WTC11 (cell line): ENCODE data around the gene CCSER1. TPM values are rescaled to one million over a fixed set of nuclear protein-coding genes. Genes with fewer than 3 reads are reported as not detected.
"Not testable (repeated sequence)": the region's sequence is repeated elsewhere in the genome, so short reads cannot be mapped to it uniquely, and the experiment has no call there.

ENCODE experiments used
- ATAC-seq: fragments of 200-7000 bp; cut with Tn5 transposase; 2 replicates; pipeline ENCODE4 v1.10.0; 2021; ENCODE audit warnings: mild to moderate bottlenecking, moderate library complexity
- CTCF ChIA-PET: fragments of 300-600 bp; sonication (Branson Sonifier 250); formaldehyde crosslinking; loops from one replicate; lab custom pipeline; 2021; ENCODE audit warnings: antibody characterized with exemption; lab: Charles Lee
- POLR2A ChIA-PET: fragments of 350-600 bp; sonication (Branson Sonifier 250); formaldehyde crosslinking; loops from one replicate; lab custom pipeline; 2021; ENCODE audit warnings: antibody characterized with exemption; lab: Charles Lee
- DNase-seq: peaks from one replicate; pipeline ENCODE4 v3.0.0; 2021; ENCODE audit warnings: low spot score
- H3K27ac Mint-ChIP-seq: 2 replicates; pipeline ENCODE4 v1.8.0; 2021; ENCODE audit warnings: mixed read lengths
- H3K27me3 Mint-ChIP-seq: 2 replicates; pipeline ENCODE4 v1.8.0; 2021; ENCODE audit warnings: low read depth, mild to moderate bottlenecking, moderate library complexity, mixed read lengths
- H3K36me3 Mint-ChIP-seq: 2 replicates; pipeline ENCODE4 v1.8.0; 2021; ENCODE audit warnings: mixed read lengths
- H3K4me1 Mint-ChIP-seq: 2 replicates; pipeline ENCODE4 v1.8.0; 2022; ENCODE audit warnings: mixed read lengths
- H3K4me3 Mint-ChIP-seq: 2 replicates; pipeline ENCODE4 v1.8.0; 2021; ENCODE audit warnings: mild to moderate bottlenecking, moderate library complexity, mixed read lengths
- H3K9me3 Mint-ChIP-seq: 2 replicates; pipeline ENCODE4 v1.8.0; 2021; ENCODE audit warnings: mixed read lengths
- GRHL2 ChIP-seq: fragments of 250-450 bp; sonication (Bioruptor Pico); IDR thresholded peaks from 2 replicates; pipeline ENCODE4 v1.8.0; 2022; ENCODE audit warnings: mild to moderate bottlenecking, moderate library complexity; ENCODE audit not compliant: insufficient replicate concordance, severe bottlenecking
- GTF2I ChIP-seq: fragments of 250-450 bp; sonication (Bioruptor Pico); conservative IDR thresholded peaks from 2 replicates; pipeline ENCODE4 v1.4.0; 2021; ENCODE audit warnings: mild to moderate bottlenecking
- JAZF1 ChIP-seq: fragments of 250-450 bp; sonication (Bioruptor Pico); IDR thresholded peaks from 2 replicates; pipeline ENCODE4 v1.9.0; 2021; ENCODE audit warnings: moderate library complexity, mild to moderate bottlenecking, inconsistent platforms
- KAT7 ChIP-seq: sonication (generic); formaldehyde crosslinking; IDR thresholded peaks from 2 replicates; pipeline ENCODE4 v1.8.1; 2023; ENCODE audit warnings: missing genetic modification reagents, mild to moderate bottlenecking, borderline replicate concordance
- NFE2L1 ChIP-seq: sonication (generic); formaldehyde crosslinking; IDR thresholded peaks from 2 replicates; pipeline ENCODE4 v1.8.1; 2023; ENCODE audit warnings: missing genetic modification reagents
- NR2C2 ChIP-seq: sonication (generic); formaldehyde crosslinking; IDR thresholded peaks from 2 replicates; pipeline ENCODE4 v1.8.0; 2022; ENCODE audit warnings: mild to moderate bottlenecking, missing genetic modification reagents
- RORB ChIP-seq: fragments of 250-450 bp; sonication (Bioruptor Pico); IDR thresholded peaks from 2 replicates; pipeline ENCODE4 v1.9.0; 2021; ENCODE audit warnings: mild to moderate bottlenecking
- SMAD3 ChIP-seq: sonication (generic); formaldehyde crosslinking; IDR thresholded peaks from 2 replicates; pipeline ENCODE4 v1.8.0; 2022; ENCODE audit warnings: missing genetic modification reagents, mild to moderate bottlenecking, borderline replicate concordance
- SMAD4 ChIP-seq: sonication (generic); formaldehyde crosslinking; IDR thresholded peaks from 2 replicates; pipeline ENCODE4 v1.8.0; 2022; ENCODE audit warnings: mild to moderate bottlenecking, missing genetic modification reagents
- TP53 ChIP-seq: sonication (generic); formaldehyde crosslinking; IDR thresholded peaks from 2 replicates; pipeline ENCODE4 v1.8.1; 2023; ENCODE audit warnings: mild to moderate bottlenecking, missing genetic modification reagents
- total RNA-seq: library from RNA; stranded (reverse); gene quantifications from 3 replicates; pipeline ENCODE4 v1.2.3, GENCODE V29; 2021
- TF ChIP-seq, protein P1 (sequence below): sonication (generic); formaldehyde crosslinking; IDR thresholded peaks from 2 replicates; pipeline ENCODE4 v1.8.1; 2022; ENCODE audit warnings: low read depth, missing genetic modification reagents, borderline replicate concordance
- TF ChIP-seq, protein P2 (sequence below): sonication (generic); formaldehyde crosslinking; IDR thresholded peaks from 2 replicates; pipeline ENCODE4 v1.8.0; 2022; ENCODE audit warnings: mild to moderate bottlenecking, missing genetic modification reagents
- TF ChIP-seq, protein P3 (sequence below): sonication (generic); formaldehyde crosslinking; IDR thresholded peaks from 2 replicates; pipeline ENCODE4 v1.8.1; 2022; ENCODE audit warnings: low read depth, mild to moderate bottlenecking, moderate library complexity, missing genetic modification reagents, borderline replicate concordance
- TF ChIP-seq, protein P4 (sequence below): sonication (generic); formaldehyde crosslinking; IDR thresholded peaks from 2 replicates; pipeline ENCODE4 v1.8.1; 2023; ENCODE audit warnings: mild to moderate bottlenecking, missing genetic modification reagents
- TF ChIP-seq, protein P5 (sequence below): sonication (generic); formaldehyde crosslinking; IDR thresholded peaks from 2 replicates; pipeline ENCODE4 v1.8.1; 2022; ENCODE audit warnings: missing genetic modification reagents, borderline replicate concordance
- TF ChIP-seq, protein P6 (sequence below): fragments of 200-600 bp; IDR thresholded peaks from 2 replicates; pipeline ENCODE4 v1.8.0; 2022; ENCODE audit warnings: antibody characterized with exemption
- TF ChIP-seq, protein P7 (sequence below): sonication (generic); formaldehyde crosslinking; IDR thresholded peaks from 2 replicates; pipeline ENCODE4 v1.8.1; 2022; ENCODE audit warnings: mild to moderate bottlenecking, moderate library complexity, missing genetic modification reagents

Gene CCSER1
- total RNA-seq, 1 experiment from 2014 or later, result 0.87 TPM

DNA sequence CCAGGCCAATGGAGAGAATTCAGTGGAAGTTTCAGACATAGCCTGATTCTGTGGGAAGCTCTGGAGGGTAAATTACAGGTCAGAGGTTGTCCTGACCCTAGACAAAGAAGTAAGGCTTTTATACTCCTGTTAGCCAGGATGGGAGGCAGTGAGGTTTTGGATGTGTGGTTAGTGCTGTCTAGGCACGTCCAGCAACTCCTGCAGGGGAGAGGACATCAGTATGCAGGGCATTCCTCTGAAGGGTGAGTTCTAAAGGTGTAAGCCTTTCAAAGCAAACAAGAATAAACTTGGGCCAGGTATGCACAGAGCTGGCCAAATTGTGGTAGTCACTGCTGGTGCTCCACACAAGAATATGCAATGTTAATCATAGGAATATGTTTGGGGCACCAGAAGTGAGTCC, 562.5 kb downstream of the CCSER1 start:
- Mint-ChIP-seq H3K27me3 (no peaks in the 10 kb centered on the region; the same call in 1 of the 2 replicates), H3K36me3 (no peaks in the 10 kb centered on the region)
- TF ChIP-seq KAT7 (no peak), NFE2L1 (CRISPR knock-in tag) (no peak)
- TF ChIP-seq, all 79 proteins: peak for 0
- H3K27ac Mint-ChIP-seq, result no peak overlapping the region
- H3K4me1 Mint-ChIP-seq, result peaks cover 9% of the 10 kb centered on the region; the same call in 1 of the 2 replicates
- H3K4me3 Mint-ChIP-seq, result no peak overlapping the region
- ChIA-PET POLR2A (no interaction called here), CTCF (no interaction called here)
- no peaks in the 10 kb centered on the region for H3K9me3 Mint-ChIP-seq
- DNase-seq (no peak), ATAC-seq (peak; percentile 52)

DNA sequence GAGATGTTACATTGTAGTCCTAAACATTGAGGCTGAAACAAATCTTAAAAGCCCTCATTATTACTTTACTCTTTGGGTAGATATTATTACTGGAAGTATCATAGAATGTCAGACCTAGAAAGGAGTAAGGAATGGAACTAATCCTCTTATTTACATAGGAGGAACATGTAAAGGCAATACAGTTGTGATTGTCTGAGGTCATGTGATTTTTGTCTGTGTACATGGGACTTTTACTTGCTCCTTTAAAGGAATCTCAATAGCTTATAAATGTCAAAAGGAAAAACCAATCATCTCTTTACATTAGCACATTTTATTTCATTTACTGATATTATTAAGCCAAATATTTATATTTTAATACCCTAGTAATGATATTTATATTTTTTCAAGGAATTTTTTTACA, 568.2 kb downstream of the CCSER1 start:
- CTCF ChIA-PET, result no interaction called here
- Mint-ChIP-seq H3K27ac (no peak overlapping the region), H3K9me3 (no peaks in the 10 kb centered on the region), H3K27me3 (no peaks in the 10 kb centered on the region; the same call in 1 of the 2 replicates), H3K4me1 (no peaks in the 10 kb centered on the region), H3K36me3 (no peaks in the 10 kb centered on the region), H3K4me3 (no peak overlapping the region)
- POLR2A ChIA-PET, result no interaction called here
- no peak for DNase-seq
- no peak for ATAC-seq
- TF ChIP-seq, protein P1, sequence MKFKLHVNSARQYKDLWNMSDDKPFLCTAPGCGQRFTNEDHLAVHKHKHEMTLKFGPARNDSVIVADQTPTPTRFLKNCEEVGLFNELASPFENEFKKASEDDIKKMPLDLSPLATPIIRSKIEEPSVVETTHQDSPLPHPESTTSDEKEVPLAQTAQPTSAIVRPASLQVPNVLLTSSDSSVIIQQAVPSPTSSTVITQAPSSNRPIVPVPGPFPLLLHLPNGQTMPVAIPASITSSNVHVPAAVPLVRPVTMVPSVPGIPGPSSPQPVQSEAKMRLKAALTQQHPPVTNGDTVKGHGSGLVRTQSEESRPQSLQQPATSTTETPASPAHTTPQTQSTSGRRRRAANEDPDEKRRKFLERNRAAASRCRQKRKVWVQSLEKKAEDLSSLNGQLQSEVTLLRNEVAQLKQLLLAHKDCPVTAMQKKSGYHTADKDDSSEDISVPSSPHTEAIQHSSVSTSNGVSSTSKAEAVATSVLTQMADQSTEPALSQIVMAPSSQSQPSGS (CRISPR knock-in tag), result no peak
- no peak for TF ChIP-seq SMAD3
- TF ChIP-seq, protein P2, sequence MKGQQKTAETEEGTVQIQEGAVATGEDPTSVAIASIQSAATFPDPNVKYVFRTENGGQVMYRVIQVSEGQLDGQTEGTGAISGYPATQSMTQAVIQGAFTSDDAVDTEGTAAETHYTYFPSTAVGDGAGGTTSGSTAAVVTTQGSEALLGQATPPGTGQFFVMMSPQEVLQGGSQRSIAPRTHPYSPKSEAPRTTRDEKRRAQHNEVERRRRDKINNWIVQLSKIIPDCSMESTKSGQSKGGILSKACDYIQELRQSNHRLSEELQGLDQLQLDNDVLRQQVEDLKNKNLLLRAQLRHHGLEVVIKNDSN, result no peak

DNA sequence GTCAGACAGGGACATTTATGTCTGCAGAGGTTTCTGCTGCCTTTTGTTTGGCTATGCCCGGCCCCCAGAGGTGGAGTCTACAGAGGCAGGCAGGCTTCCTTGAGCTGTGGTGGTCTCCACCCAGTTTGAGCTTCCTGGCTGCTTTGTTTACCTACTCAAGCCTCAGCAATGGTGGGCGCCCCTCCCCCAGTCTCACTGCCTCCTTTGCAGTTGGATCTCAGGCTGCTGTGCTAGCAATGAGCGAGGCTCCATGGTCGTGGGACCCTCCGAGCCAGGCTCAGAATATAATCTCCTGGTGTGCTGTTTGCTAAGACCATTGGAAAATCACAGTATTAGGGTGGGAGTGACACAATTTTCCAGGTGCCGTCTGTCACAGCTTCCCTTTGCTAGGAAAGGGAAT, 578.3 kb downstream of the CCSER1 start:
- H3K4me1 Mint-ChIP-seq, H3K27me3 Mint-ChIP-seq, POLR2A ChIA-PET, ATAC-seq, H3K4me3 Mint-ChIP-seq, DNase-seq, H3K27ac Mint-ChIP-seq, CTCF ChIA-PET: not testable (repeated sequence)
- Mint-ChIP-seq H3K36me3 (peaks cover 18% of the 10 kb centered on the region), H3K9me3 (peaks cover 46% of the 10 kb centered on the region)

DNA sequence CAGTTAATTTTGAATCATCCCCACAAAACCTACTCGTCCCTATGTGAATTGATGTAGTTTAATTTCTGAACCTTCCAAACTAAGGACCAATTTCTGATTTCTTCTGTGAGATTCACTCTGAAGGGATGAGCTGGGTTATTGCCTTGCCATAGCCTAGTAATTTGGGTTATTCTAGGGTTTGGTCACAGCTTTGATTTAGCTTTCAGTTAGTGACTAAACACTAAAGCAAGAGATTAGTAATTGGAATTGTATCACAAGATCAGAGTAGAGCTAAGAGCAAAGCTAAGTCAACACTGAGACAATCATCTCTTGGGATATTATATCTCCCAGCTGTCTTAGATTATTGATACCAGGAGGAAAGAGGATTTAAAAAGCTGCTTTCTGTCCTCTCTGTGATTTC, 588.0 kb downstream of the CCSER1 start:
- CTCF ChIA-PET, result no interaction called here
- POLR2A ChIA-PET, result no interaction called here
- Mint-ChIP-seq H3K36me3 (no peaks in the 10 kb centered on the region), H3K27me3 (no peaks in the 10 kb centered on the region), H3K9me3 (no peaks in the 10 kb centered on the region), H3K27ac (peak overlapping the region; percentile 54; the same call in 1 of the 2 replicates)
- DNase-seq (no peak), ATAC-seq (no peak)
- TF ChIP-seq, protein P3, sequence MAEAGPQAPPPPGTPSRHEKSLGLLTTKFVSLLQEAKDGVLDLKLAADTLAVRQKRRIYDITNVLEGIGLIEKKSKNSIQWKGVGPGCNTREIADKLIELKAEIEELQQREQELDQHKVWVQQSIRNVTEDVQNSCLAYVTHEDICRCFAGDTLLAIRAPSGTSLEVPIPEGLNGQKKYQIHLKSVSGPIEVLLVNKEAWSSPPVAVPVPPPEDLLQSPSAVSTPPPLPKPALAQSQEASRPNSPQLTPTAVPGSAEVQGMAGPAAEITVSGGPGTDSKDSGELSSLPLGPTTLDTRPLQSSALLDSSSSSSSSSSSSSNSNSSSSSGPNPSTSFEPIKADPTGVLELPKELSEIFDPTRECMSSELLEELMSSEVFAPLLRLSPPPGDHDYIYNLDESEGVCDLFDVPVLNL (CRISPR knock-in tag), result no peak
- TF ChIP-seq RORB (CRISPR knock-in tag) (no peak), SMAD4 (no peak), GRHL2 (no peak), GTF2I (no peak), NR2C2 (CRISPR knock-in tag) (no peak), TP53 (CRISPR knock-in tag) (no peak), JAZF1 (CRISPR knock-in tag) (no peak)
- TF ChIP-seq, protein P4, sequence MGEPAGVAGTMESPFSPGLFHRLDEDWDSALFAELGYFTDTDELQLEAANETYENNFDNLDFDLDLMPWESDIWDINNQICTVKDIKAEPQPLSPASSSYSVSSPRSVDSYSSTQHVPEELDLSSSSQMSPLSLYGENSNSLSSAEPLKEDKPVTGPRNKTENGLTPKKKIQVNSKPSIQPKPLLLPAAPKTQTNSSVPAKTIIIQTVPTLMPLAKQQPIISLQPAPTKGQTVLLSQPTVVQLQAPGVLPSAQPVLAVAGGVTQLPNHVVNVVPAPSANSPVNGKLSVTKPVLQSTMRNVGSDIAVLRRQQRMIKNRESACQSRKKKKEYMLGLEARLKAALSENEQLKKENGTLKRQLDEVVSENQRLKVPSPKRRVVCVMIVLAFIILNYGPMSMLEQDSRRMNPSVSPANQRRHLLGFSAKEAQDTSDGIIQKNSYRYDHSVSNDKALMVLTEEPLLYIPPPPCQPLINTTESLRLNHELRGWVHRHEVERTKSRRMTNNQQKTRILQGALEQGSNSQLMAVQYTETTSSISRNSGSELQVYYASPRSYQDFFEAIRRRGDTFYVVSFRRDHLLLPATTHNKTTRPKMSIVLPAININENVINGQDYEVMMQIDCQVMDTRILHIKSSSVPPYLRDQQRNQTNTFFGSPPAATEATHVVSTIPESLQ (CRISPR knock-in tag), result no peak
- TF ChIP-seq, protein P5, sequence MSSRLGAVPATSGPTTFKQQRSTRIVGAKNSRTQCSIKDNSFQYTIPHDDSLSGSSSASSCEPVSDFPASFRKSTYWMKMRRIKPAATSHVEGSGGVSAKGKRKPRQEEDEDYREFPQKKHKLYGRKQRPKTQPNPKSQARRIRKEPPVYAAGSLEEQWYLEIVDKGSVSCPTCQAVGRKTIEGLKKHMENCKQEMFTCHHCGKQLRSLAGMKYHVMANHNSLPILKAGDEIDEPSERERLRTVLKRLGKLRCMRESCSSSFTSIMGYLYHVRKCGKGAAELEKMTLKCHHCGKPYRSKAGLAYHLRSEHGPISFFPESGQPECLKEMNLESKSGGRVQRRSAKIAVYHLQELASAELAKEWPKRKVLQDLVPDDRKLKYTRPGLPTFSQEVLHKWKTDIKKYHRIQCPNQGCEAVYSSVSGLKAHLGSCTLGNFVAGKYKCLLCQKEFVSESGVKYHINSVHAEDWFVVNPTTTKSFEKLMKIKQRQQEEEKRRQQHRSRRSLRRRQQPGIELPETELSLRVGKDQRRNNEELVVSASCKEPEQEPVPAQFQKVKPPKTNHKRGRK (CRISPR knock-in tag), result no peak
- TF ChIP-seq, protein P6, sequence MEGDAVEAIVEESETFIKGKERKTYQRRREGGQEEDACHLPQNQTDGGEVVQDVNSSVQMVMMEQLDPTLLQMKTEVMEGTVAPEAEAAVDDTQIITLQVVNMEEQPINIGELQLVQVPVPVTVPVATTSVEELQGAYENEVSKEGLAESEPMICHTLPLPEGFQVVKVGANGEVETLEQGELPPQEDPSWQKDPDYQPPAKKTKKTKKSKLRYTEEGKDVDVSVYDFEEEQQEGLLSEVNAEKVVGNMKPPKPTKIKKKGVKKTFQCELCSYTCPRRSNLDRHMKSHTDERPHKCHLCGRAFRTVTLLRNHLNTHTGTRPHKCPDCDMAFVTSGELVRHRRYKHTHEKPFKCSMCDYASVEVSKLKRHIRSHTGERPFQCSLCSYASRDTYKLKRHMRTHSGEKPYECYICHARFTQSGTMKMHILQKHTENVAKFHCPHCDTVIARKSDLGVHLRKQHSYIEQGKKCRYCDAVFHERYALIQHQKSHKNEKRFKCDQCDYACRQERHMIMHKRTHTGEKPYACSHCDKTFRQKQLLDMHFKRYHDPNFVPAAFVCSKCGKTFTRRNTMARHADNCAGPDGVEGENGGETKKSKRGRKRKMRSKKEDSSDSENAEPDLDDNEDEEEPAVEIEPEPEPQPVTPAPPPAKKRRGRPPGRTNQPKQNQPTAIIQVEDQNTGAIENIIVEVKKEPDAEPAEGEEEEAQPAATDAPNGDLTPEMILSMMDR, result no peak
- TF ChIP-seq, protein P7, sequence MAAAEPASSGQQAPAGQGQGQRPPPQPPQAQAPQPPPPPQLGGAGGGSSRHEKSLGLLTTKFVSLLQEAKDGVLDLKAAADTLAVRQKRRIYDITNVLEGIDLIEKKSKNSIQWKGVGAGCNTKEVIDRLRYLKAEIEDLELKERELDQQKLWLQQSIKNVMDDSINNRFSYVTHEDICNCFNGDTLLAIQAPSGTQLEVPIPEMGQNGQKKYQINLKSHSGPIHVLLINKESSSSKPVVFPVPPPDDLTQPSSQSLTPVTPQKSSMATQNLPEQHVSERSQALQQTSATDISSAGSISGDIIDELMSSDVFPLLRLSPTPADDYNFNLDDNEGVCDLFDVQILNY (CRISPR knock-in tag), result no peak
- TF ChIP-seq, all 79 proteins: peak for 0
- Mint-ChIP-seq H3K4me1 (no peaks in the 10 kb centered on the region), H3K4me3 (no peak overlapping the region)
